Measurements from ENCODE around the gene SORL1.

Gene SORL1

GRCh38 chr11:121611242-121611641, 159.1 kb downstream of the SORL1 start:
- no peaks in the 10 kb centered on the region for H3K27me3 ChIP-seq (ENCODE audit: control insufficient read depth in 1 of 2, insufficient read depth in 2 of 2, low read length in 2 of 2)
- no peak overlapping the region for H3K27ac ChIP-seq (ENCODE audit: low read depth, low read length)

GRCh38 chr11:121613724-121614123, 161.6 kb downstream of the SORL1 start:
- H3K27me3 ChIP-seq (ENCODE audit: control insufficient read depth in 1 of 2, insufficient read depth in 2 of 2, low read length in 2 of 2), result no peaks in the 10 kb centered on the region
- no peaks in the 10 kb centered on the region for H3K4me1 ChIP-seq (ENCODE audit: control insufficient read depth in 1 of 2, insufficient read depth in 2 of 2, low read length in 2 of 2)
- no peaks in the 10 kb centered on the region for H3K9me3 ChIP-seq (ENCODE audit: control insufficient read depth in 1 of 2, low read length in 2 of 2)
- peaks cover 52 to 79% of the 10 kb centered on the region in 2 donors for H3K36me3 ChIP-seq (ENCODE audit: control insufficient read depth in 1 of 2, insufficient read depth in 2 of 2, low read length in 2 of 2)
- no peak overlapping the region for H3K4me3 ChIP-seq (ENCODE audit: low read depth in 1 of 2, low read length in 2 of 2)
- no peak overlapping the region for H3K27ac ChIP-seq (ENCODE audit: low read depth, low read length)
- no peak overlapping the region for H3K9ac ChIP-seq (ENCODE audit: low read depth in 1 of 2, low read length in 2 of 2)

More at GRCh38 chr11:121611242-121611641, 159.1 kb downstream of the SORL1 start:
- H3K36me3 ChIP-seq (ENCODE audit: control insufficient read depth in 1 of 2, insufficient read depth in 2 of 2, low read length in 2 of 2), result peaks cover 45 to 85% of the 10 kb centered on the region in 2 donors
- no peak overlapping the region for H3K4me3 ChIP-seq (ENCODE audit: low read depth in 1 of 2, low read length in 2 of 2)
- H3K4me1 ChIP-seq (ENCODE audit: control insufficient read depth in 1 of 2, insufficient read depth in 2 of 2, low read length in 2 of 2), result no peaks in the 10 kb centered on the region
- H3K9ac ChIP-seq (ENCODE audit: low read depth in 1 of 2, low read length in 2 of 2), result no peak overlapping the region
- H3K9me3 ChIP-seq (ENCODE audit: control insufficient read depth in 1 of 2, low read length in 2 of 2), result no peaks in the 10 kb centered on the region

GRCh38 chr11:121614636-121615240, 162.6 kb downstream of the SORL1 start:
- no peak overlapping the region for H3K9ac ChIP-seq (ENCODE audit: low read depth in 1 of 2, low read length in 2 of 2)
- no peak overlapping the region for H3K27ac ChIP-seq (ENCODE audit: low read depth, low read length)
- H3K27me3 ChIP-seq (ENCODE audit: control insufficient read depth in 1 of 2, insufficient read depth in 2 of 2, low read length in 2 of 2), result no peaks in the 10 kb centered on the region
- peaks cover 50 to 78% of the 10 kb centered on the region in 2 donors for H3K36me3 ChIP-seq (ENCODE audit: control insufficient read depth in 1 of 2, insufficient read depth in 2 of 2, low read length in 2 of 2)
- H3K4me1 ChIP-seq (ENCODE audit: control insufficient read depth in 1 of 2, insufficient read depth in 2 of 2, low read length in 2 of 2), result no peaks in the 10 kb centered on the region
- H3K9me3 ChIP-seq (ENCODE audit: control insufficient read depth in 1 of 2, low read length in 2 of 2), result no peaks in the 10 kb centered on the region
- H3K4me3 ChIP-seq (ENCODE audit: low read depth in 1 of 2, low read length in 2 of 2), result no peak overlapping the region

GRCh38 chr11:121615501-121615900, 163.4 kb downstream of the SORL1 start:
- Histone ChIP-seq H3K27me3 (ENCODE audit: control insufficient read depth in 1 of 2, insufficient read depth in 2 of 2, low read length in 2 of 2) (no peaks in the 10 kb centered on the region), H3K9ac (ENCODE audit: low read depth in 1 of 2, low read length in 2 of 2) (no peak overlapping the region), H3K27ac (ENCODE audit: low read depth, low read length) (no peak overlapping the region), H3K36me3 (ENCODE audit: control insufficient read depth in 1 of 2, insufficient read depth in 2 of 2, low read length in 2 of 2) (peaks cover 46 to 76% of the 10 kb centered on the region in 2 donors), H3K9me3 (ENCODE audit: control insufficient read depth in 1 of 2, low read length in 2 of 2) (no peaks in the 10 kb centered on the region), H3K4me3 (ENCODE audit: low read depth in 1 of 2, low read length in 2 of 2) (no peak overlapping the region), H3K4me1 (ENCODE audit: control insufficient read depth in 1 of 2, insufficient read depth in 2 of 2, low read length in 2 of 2) (no peaks in the 10 kb centered on the region)

GRCh38 chr11:121618516-121618915, 166.4 kb downstream of the SORL1 start:
- peaks cover 40 to 86% of the 10 kb centered on the region in 2 donors for H3K36me3 ChIP-seq (ENCODE audit: control insufficient read depth in 1 of 2, insufficient read depth in 2 of 2, low read length in 2 of 2)
- H3K4me1 ChIP-seq (ENCODE audit: control insufficient read depth in 1 of 2, insufficient read depth in 2 of 2, low read length in 2 of 2), result no peaks in the 10 kb centered on the region
- no peak overlapping the region for H3K4me3 ChIP-seq (ENCODE audit: low read depth in 1 of 2, low read length in 2 of 2)
- no peak overlapping the region for H3K27ac ChIP-seq (ENCODE audit: low read depth, low read length)
- H3K27me3 ChIP-seq (ENCODE audit: control insufficient read depth in 1 of 2, insufficient read depth in 2 of 2, low read length in 2 of 2), result no peaks in the 10 kb centered on the region
- no peaks in the 10 kb centered on the region for H3K9me3 ChIP-seq (ENCODE audit: control insufficient read depth in 1 of 2, low read length in 2 of 2)
- H3K9ac ChIP-seq (ENCODE audit: low read depth in 1 of 2, low read length in 2 of 2), result no peak overlapping the region

GRCh38 chr11:121625777-121626506, 173.8 kb downstream of the SORL1 start:
- Histone ChIP-seq H3K9me3 (ENCODE audit: control insufficient read depth in 1 of 2, low read length in 2 of 2) (no peaks in the 10 kb centered on the region), H3K4me3 (ENCODE audit: low read depth in 1 of 2, low read length in 2 of 2) (no peak overlapping the region), H3K36me3 (ENCODE audit: control insufficient read depth in 1 of 2, insufficient read depth in 2 of 2, low read length in 2 of 2) (peaks cover 7 to 79% of the 10 kb centered on the region in 2 donors), H3K27ac (ENCODE audit: low read depth, low read length) (no peak overlapping the region), H3K9ac (ENCODE audit: low read depth in 1 of 2, low read length in 2 of 2) (no peak overlapping the region), H3K27me3 (ENCODE audit: control insufficient read depth in 1 of 2, insufficient read depth in 2 of 2, low read length in 2 of 2) (no peaks in the 10 kb centered on the region), H3K4me1 (ENCODE audit: control insufficient read depth in 1 of 2, insufficient read depth in 2 of 2, low read length in 2 of 2) (no peaks in the 10 kb centered on the region)

GRCh38 chr11:121626507-121626875, 174.4 kb downstream of the SORL1 start:
- no peaks in the 10 kb centered on the region for H3K4me1 ChIP-seq (ENCODE audit: control insufficient read depth in 1 of 2, insufficient read depth in 2 of 2, low read length in 2 of 2)
- H3K4me3 ChIP-seq (ENCODE audit: low read depth in 1 of 2, low read length in 2 of 2), result no peak overlapping the region
- no peaks in the 10 kb centered on the region for H3K27me3 ChIP-seq (ENCODE audit: control insufficient read depth in 1 of 2, insufficient read depth in 2 of 2, low read length in 2 of 2)
- peaks cover 2 to 74% of the 10 kb centered on the region in 2 donors for H3K36me3 ChIP-seq (ENCODE audit: control insufficient read depth in 1 of 2, insufficient read depth in 2 of 2, low read length in 2 of 2)
- H3K9me3 ChIP-seq (ENCODE audit: control insufficient read depth in 1 of 2, low read length in 2 of 2), result no peaks in the 10 kb centered on the region
- H3K9ac ChIP-seq (ENCODE audit: low read depth in 1 of 2, low read length in 2 of 2), result no peak overlapping the region
- H3K27ac ChIP-seq (ENCODE audit: low read depth, low read length), result no peak overlapping the region

GRCh38 chr11:121626980-121627379, 174.9 kb downstream of the SORL1 start:
- H3K27ac ChIP-seq (ENCODE audit: low read depth, low read length), result no peak overlapping the region
- peaks cover 2 to 73% of the 10 kb centered on the region in 2 donors for H3K36me3 ChIP-seq (ENCODE audit: control insufficient read depth in 1 of 2, insufficient read depth in 2 of 2, low read length in 2 of 2)

GRCh38 chr11:121630041-121630440, 177.9 kb downstream of the SORL1 start:
- no peaks in the 10 kb centered on the region for H3K9me3 ChIP-seq (ENCODE audit: control insufficient read depth in 1 of 2, low read length in 2 of 2)
- H3K27me3 ChIP-seq (ENCODE audit: control insufficient read depth in 1 of 2, insufficient read depth in 2 of 2, low read length in 2 of 2), result no peaks in the 10 kb centered on the region
- H3K4me1 ChIP-seq (ENCODE audit: control insufficient read depth in 1 of 2, insufficient read depth in 2 of 2, low read length in 2 of 2), result no peaks in the 10 kb centered on the region
- no peak overlapping the region for H3K27ac ChIP-seq (ENCODE audit: low read depth, low read length)
- no peak overlapping the region for H3K4me3 ChIP-seq (ENCODE audit: low read depth in 1 of 2, low read length in 2 of 2)
- H3K9ac ChIP-seq (ENCODE audit: low read depth in 1 of 2, low read length in 2 of 2), result no peak overlapping the region
- H3K36me3 ChIP-seq (ENCODE audit: control insufficient read depth in 1 of 2, insufficient read depth in 2 of 2, low read length in 2 of 2), result peaks cover 4 to 54% of the 10 kb centered on the region in 2 donors

More at GRCh38 chr11:121626980-121627379, 174.9 kb downstream of the SORL1 start:
- Histone ChIP-seq H3K4me3 (ENCODE audit: low read depth in 1 of 2, low read length in 2 of 2) (no peak overlapping the region), H3K4me1 (ENCODE audit: control insufficient read depth in 1 of 2, insufficient read depth in 2 of 2, low read length in 2 of 2) (no peaks in the 10 kb centered on the region), H3K9me3 (ENCODE audit: control insufficient read depth in 1 of 2, low read length in 2 of 2) (no peaks in the 10 kb centered on the region), H3K9ac (ENCODE audit: low read depth in 1 of 2, low read length in 2 of 2) (no peak overlapping the region), H3K27me3 (ENCODE audit: control insufficient read depth in 1 of 2, insufficient read depth in 2 of 2, low read length in 2 of 2) (no peaks in the 10 kb centered on the region)

GRCh38 chr11:121631456-121631855, 179.3 kb downstream of the SORL1 start:
- no peak overlapping the region for H3K27ac ChIP-seq (ENCODE audit: low read depth, low read length)
- peaks cover 4 to 43% of the 10 kb centered on the region in 2 donors for H3K36me3 ChIP-seq (ENCODE audit: control insufficient read depth in 1 of 2, insufficient read depth in 2 of 2, low read length in 2 of 2)
- no peak overlapping the region for H3K9ac ChIP-seq (ENCODE audit: low read depth in 1 of 2, low read length in 2 of 2)
- no peaks in the 10 kb centered on the region for H3K4me1 ChIP-seq (ENCODE audit: control insufficient read depth in 1 of 2, insufficient read depth in 2 of 2, low read length in 2 of 2)
- H3K4me3 ChIP-seq (ENCODE audit: low read depth in 1 of 2, low read length in 2 of 2), result no peak overlapping the region
- no peaks in the 10 kb centered on the region for H3K9me3 ChIP-seq (ENCODE audit: control insufficient read depth in 1 of 2, low read length in 2 of 2)
- no peaks in the 10 kb centered on the region for H3K27me3 ChIP-seq (ENCODE audit: control insufficient read depth in 1 of 2, insufficient read depth in 2 of 2, low read length in 2 of 2)

Data from duodenal mucosa (tissue), 2 donors.